22Rv1 (cell line): ENCODE measurements around the gene NFKBIB.
"Not testable (repeated sequence)": the region's sequence is repeated elsewhere in the genome, so short reads cannot be mapped to it uniquely, and the experiment has no call there.

Experiments used
- H3K27ac ChIP-seq: fragments of 450-650 bp; 2 replicates; pipeline ENCODE4 v1.5.1; 2017
- CTCF ChIP-seq: fragments of 450-650 bp; IDR thresholded peaks from 2 replicates; pipeline ENCODE4 v1.5.1; 2017; ENCODE audit warnings: mild to moderate bottlenecking
- ZFX ChIP-seq: fragments of 450-650 bp; IDR thresholded peaks from 2 replicates; pipeline ENCODE4 v1.6.1; 2017; ENCODE audit warnings: antibody characterized with exemption, borderline replicate concordance

NFKBIB gene

GRCh38 chr19:38869836-38870607 is 29.7 kb upstream of the NFKBIB start:
- H3K27ac ChIP-seq = peak overlapping the region; percentile 48
- TF ChIP-seq CTCF (peak; percentile 96), ZFX (no peak)

GRCh38 chr19:38870612-38871011 is 29.2 kb upstream of the NFKBIB start:
- H3K27ac ChIP-seq = peak overlapping the region; percentile 48; the same call in 1 of the 2 replicates
- TF ChIP-seq ZFX (no peak), CTCF (no peak)

- H3K27ac ChIP-seq = not testable (repeated sequence)
Measured at GRCh38 chr19:38873400-38873799, 26.4 kb upstream of the NFKBIB start.

- TF ChIP-seq ZFX = no peak
- TF ChIP-seq CTCF = no peak
- H3K27ac ChIP-seq = no peak overlapping the region
Measured at GRCh38 chr19:38875656-38876395, 23.9 kb upstream of the NFKBIB start.

GRCh38 chr19:38877781-38878574 is 21.8 kb upstream of the NFKBIB start, which contains the start of gene RINL:
TSS of gene RINL (minus strand) at chr19:38878275. CDS start at chr19:38876742, 1,533 bp downstream.
- H3K27ac ChIP-seq = peak within 1 kb of the TSS; percentile 32
- TF ChIP-seq CTCF (no peak), ZFX (no peak)

- peak overlapping the region; percentile 32; the same call in 1 of the 2 replicates for H3K27ac ChIP-seq
- TF ChIP-seq CTCF (no peak), ZFX (no peak)
Measured at GRCh38 chr19:38878575-38879399, 21.0 kb upstream of the NFKBIB start.

GRCh38 chr19:38879400-38879751 is 20.4 kb upstream of the NFKBIB start:
- H3K27ac ChIP-seq = no peak overlapping the region
- TF ChIP-seq CTCF (no peak), ZFX (no peak)
